Suprapubic skin (tissue), 4 donors: Measurements from ENCODE around the gene STIM1. TPM values are rescaled to one million over a fixed set of nuclear protein-coding genes. Genes with fewer than 3 reads are reported as not detected.

Experiments
- DNase-seq, 2 donors: peaks; one replicate each; pipeline ENCODE4 v3.0.0-alpha.2; 2019; ENCODE audit warnings: low spot score in 2 of 2
- H3K27ac ChIP-seq: fragments of 200-600 bp; sonication (generic); one replicate; pipeline ENCODE4 v1.5.1; 2019
- H3K27me3 ChIP-seq: fragments of 200-600 bp; sonication (generic); one replicate; pipeline ENCODE4 v1.5.1; 2019
- H3K36me3 ChIP-seq: fragments of 200-600 bp; sonication (generic); one replicate; pipeline ENCODE4 v1.5.1; 2019
- H3K4me1 ChIP-seq: fragments of 200-600 bp; sonication (generic); one replicate; pipeline ENCODE4 v1.5.1; 2019
- H3K4me3 ChIP-seq: fragments of 200-600 bp; sonication (generic); one replicate; pipeline ENCODE4 v1.5.1; 2019; ENCODE audit warnings: mild to moderate bottlenecking
- H3K9me3 ChIP-seq: fragments of 200-600 bp; sonication (generic); one replicate; pipeline ENCODE4 v1.5.1; 2019
- EP300 ChIP-seq: sonication (generic); formaldehyde crosslinking; IDR thresholded peaks from one replicate; pipeline ENCODE4 v1.6.1; 2017; ENCODE audit warnings: antibody characterized with exemption
- POLR2A ChIP-seq, 2 donors: fragments of 450-650 bp; IDR thresholded peaks; one replicate each; pipeline ENCODE4 v1.6.1; 2017; ENCODE audit warnings: antibody characterized with exemption in 2 of 2, mild to moderate bottlenecking in 2 of 2, moderate library complexity in 2 of 2
- POLR2AphosphoS5 ChIP-seq, 3 donors: sonication (generic); formaldehyde crosslinking; IDR thresholded peaks; one replicate each; pipeline ENCODE4 v1.6.1; 2017; ENCODE audit warnings: antibody characterized with exemption in 3 of 3
- WGBS: methylation state at CpG from one replicate; pipeline ENCODE4 v1.1.5; 2018; 5-methylcytosine and 5-hydroxymethylcytosine counted together
- total RNA-seq, 4 donors: library from RNA; depleted of rRNA; stranded (reverse); fragments of >200 nt; gene quantifications; one replicate each; pipeline ENCODE4 v1.1.0, GENCODE V29; 2016
- TF ChIP-seq, protein P1 (sequence below), 2 donors: fragments of 200-600 bp in 1 of 2; fragments of 450-650 bp in 1 of 2; sonication (generic) in 1 of 2; IDR thresholded peaks; one replicate each; pipeline ENCODE4 v1.5.1; 2016 to 2019; ENCODE audit warnings: antibody characterized with exemption in 2 of 2, mild to moderate bottlenecking in 1 of 2, moderate library complexity in 1 of 2

Gene STIM1
- total RNA-seq, 4 donors from 2014 or later = 58.4 to 70.2 (median 60.9) TPM

DNA sequence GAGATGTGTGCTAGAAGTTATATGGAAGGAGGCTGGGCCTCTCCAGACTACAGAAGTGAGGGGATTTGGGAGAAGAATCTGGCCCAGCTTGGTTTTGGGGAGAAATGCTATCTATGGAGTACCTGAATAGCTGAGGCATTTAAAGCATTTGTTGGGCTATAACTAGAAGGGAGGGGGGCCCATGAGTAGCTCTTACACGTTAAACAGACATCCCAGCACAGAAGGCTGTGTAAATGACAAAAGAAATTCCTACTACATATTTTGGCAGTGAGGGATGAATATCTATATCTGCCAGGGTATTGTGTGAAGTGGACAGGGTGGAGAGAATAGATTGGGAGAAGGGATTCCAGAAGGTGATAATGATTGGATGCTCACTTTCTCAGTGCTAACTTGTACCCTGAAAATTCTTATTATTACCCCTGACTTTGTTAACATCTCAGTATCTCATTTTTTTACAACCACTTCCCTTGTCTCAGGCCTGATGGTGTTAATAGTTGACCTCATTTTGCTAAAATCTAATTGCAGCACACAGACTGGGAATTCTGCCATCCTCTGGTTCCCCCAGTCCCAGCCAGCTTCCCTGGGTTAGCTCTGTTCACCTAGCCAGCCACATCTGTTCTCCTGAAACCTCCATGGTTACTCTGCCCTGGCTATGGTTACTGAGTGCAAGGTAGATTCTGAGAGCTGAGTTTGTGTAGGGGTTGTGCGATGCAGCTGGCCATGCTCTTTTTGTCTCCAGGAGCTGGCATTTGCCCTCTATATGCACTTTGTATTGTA is 210.3 kb downstream of the STIM1 start:
- no peak for DNase-seq
- no peak overlapping the region for H3K4me3 ChIP-seq
- H3K36me3 ChIP-seq = peaks cover 9% of the 10 kb centered on the region
- peaks cover 47% of the 10 kb centered on the region for H3K4me1 ChIP-seq
- H3K27me3 ChIP-seq = no peaks in the 10 kb centered on the region
- WGBS = 50% methylated on average over 2 of the region's 2 CpGs
- H3K27ac ChIP-seq = no peak overlapping the region
- TF ChIP-seq POLR2AphosphoS5 (IDR thresholded peaks at IDR 0.05) (no peak), POLR2A (IDR thresholded peaks at IDR 0.05) (no peak), EP300 (no peak)
- TF ChIP-seq, protein P1, sequence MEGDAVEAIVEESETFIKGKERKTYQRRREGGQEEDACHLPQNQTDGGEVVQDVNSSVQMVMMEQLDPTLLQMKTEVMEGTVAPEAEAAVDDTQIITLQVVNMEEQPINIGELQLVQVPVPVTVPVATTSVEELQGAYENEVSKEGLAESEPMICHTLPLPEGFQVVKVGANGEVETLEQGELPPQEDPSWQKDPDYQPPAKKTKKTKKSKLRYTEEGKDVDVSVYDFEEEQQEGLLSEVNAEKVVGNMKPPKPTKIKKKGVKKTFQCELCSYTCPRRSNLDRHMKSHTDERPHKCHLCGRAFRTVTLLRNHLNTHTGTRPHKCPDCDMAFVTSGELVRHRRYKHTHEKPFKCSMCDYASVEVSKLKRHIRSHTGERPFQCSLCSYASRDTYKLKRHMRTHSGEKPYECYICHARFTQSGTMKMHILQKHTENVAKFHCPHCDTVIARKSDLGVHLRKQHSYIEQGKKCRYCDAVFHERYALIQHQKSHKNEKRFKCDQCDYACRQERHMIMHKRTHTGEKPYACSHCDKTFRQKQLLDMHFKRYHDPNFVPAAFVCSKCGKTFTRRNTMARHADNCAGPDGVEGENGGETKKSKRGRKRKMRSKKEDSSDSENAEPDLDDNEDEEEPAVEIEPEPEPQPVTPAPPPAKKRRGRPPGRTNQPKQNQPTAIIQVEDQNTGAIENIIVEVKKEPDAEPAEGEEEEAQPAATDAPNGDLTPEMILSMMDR (IDR thresholded peaks at IDR 0.05) = no peak
- H3K9me3 ChIP-seq = no peaks in the 10 kb centered on the region

GRCh38 chr11:4066910-4067309 is 211.4 kb downstream of the STIM1 start:
- Histone ChIP-seq H3K4me1 (peaks cover 50% of the 10 kb centered on the region), H3K9me3 (no peaks in the 10 kb centered on the region), H3K36me3 (peaks cover 3% of the 10 kb centered on the region), H3K27me3 (no peaks in the 10 kb centered on the region), H3K4me3 (no peak overlapping the region), H3K27ac (no peak overlapping the region)
- no peak for TF ChIP-seq POLR2AphosphoS5 (IDR thresholded peaks at IDR 0.05)
- TF ChIP-seq, protein P1 (IDR thresholded peaks at IDR 0.05) = no peak
- TF ChIP-seq EP300 = no peak
- TF ChIP-seq POLR2A (IDR thresholded peaks at IDR 0.05) = no peak
- WGBS = 71% methylated on average over 5 of the region's 5 CpGs
- no peak for DNase-seq

GRCh38 chr11:4068962-4069361 is 213.5 kb downstream of the STIM1 start:
- H3K27me3 ChIP-seq = no peaks in the 10 kb centered on the region
- H3K4me3 ChIP-seq = no peak overlapping the region
- no peaks in the 10 kb centered on the region for H3K9me3 ChIP-seq
- 74% methylated on average over 1 of the region's 1 CpG for WGBS
- H3K36me3 ChIP-seq = peaks cover 11% of the 10 kb centered on the region
- H3K4me1 ChIP-seq = peaks cover 62% of the 10 kb centered on the region
- TF ChIP-seq, protein P1 (IDR thresholded peaks at IDR 0.05) = no peak
- no peak for TF ChIP-seq POLR2A (IDR thresholded peaks at IDR 0.05)
- TF ChIP-seq EP300 = no peak
- no peak for TF ChIP-seq POLR2AphosphoS5 (IDR thresholded peaks at IDR 0.05)
- no peak overlapping the region for H3K27ac ChIP-seq
- no peak for DNase-seq

DNA sequence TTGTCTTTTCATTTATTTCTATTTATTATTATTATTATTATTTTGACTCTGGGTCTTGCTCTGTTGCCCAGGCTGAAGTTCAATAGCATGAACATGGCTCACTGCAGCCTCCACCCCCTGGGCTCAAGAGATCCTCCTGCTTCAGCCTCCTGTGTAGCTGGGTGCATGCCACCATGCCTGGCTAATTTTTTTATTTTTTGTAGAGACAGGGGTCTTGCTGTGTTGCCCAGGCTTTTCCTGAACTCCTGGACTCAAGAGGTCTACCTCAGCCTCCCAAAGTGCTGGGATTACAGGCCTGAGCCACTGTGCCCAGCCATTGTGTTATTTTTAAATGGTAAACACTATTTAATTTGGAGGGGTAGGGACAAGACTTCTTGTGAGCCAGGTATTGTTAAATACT is 215.9 kb downstream of the STIM1 start:
- H3K4me1 ChIP-seq = peaks cover 43% of the 10 kb centered on the region
- no peak for DNase-seq
- no peak overlapping the region for H3K27ac ChIP-seq
- no peak overlapping the region for H3K4me3 ChIP-seq
- no peak for TF ChIP-seq POLR2A (IDR thresholded peaks at IDR 0.05)
- TF ChIP-seq, protein P1 (IDR thresholded peaks at IDR 0.05) = no peak
- no peak for TF ChIP-seq EP300
- no peak for TF ChIP-seq POLR2AphosphoS5 (IDR thresholded peaks at IDR 0.05)
- H3K9me3 ChIP-seq = no peaks in the 10 kb centered on the region
- no peaks in the 10 kb centered on the region for H3K27me3 ChIP-seq
- peaks cover 19% of the 10 kb centered on the region for H3K36me3 ChIP-seq

- Histone ChIP-seq H3K27ac (no peak overlapping the region), H3K4me1 (peaks cover 38% of the 10 kb centered on the region), H3K27me3 (no peaks in the 10 kb centered on the region), H3K36me3 (peaks cover 19% of the 10 kb centered on the region), H3K9me3 (no peaks in the 10 kb centered on the region), H3K4me3 (no peak overlapping the region)
- no peak for TF ChIP-seq POLR2A (IDR thresholded peaks at IDR 0.05)
- TF ChIP-seq POLR2AphosphoS5 (IDR thresholded peaks at IDR 0.05) = no peak
- no peak for TF ChIP-seq EP300
- TF ChIP-seq, protein P1 (IDR thresholded peaks at IDR 0.05) = no peak
- DNase-seq = no peak
These were observed 216.4 kb downstream of the STIM1 start for GRCh38 chr11:4071914-4072313.
